Body of pancreas (tissue), 4 donors: Measurements from ENCODE around the gene P2RX4. TPM values are rescaled to one million over a fixed set of nuclear protein-coding genes. Genes with fewer than 3 reads are reported as not detected.
"Not testable (repeated sequence)": the region's sequence is repeated elsewhere in the genome, so short reads cannot be mapped to it uniquely, and the experiment has no call there.

Experiments used
- ATAC-seq: fragments of 150-250 bp; one replicate; pipeline ENCODE4 v1.9.1; 2016
- DNase-seq, 4 donors: peaks; one replicate each; pipeline ENCODE4 v3.0.0-alpha.2; 2019
- H3K27ac ChIP-seq, 4 donors: fragments of 200-600 bp; sonication (generic); 1 replicate in 3 of 4; 2 replicates in 1 of 4; pipeline versions ENCODE4 v1.5.1 to v1.6.1; 2016 to 2019; ENCODE audit warnings: mild to moderate bottlenecking in 1 of 4, mixed read lengths in 1 of 4, moderate library complexity in 1 of 4
- H3K27me3 ChIP-seq, 2 donors: fragments of 200-600 bp; sonication (generic); one replicate each; pipeline ENCODE4 v1.6.0; 2016; ENCODE audit warnings: mild to moderate bottlenecking in 1 of 2
- H3K36me3 ChIP-seq, 2 donors: fragments of 200-600 bp; sonication (generic); replicated peaks in 1 of 2; 2 replicates each; pipeline ENCODE4 v1.5.1; 2016; ENCODE audit warnings: low read depth in 2 of 2; ENCODE audit not compliant: insufficient read depth in 1 of 2
- H3K4me1 ChIP-seq: fragments of 200-600 bp; sonication (generic); one replicate; pipeline ENCODE4 v1.6.0; 2016
- H3K4me3 ChIP-seq, 2 donors: fragments of 200-600 bp; sonication (generic); 1 replicate in 1 of 2; 2 replicates in 1 of 2; pipeline ENCODE4 v1.5.1; 2016 to 2019
- H3K9me3 ChIP-seq, 3 donors: fragments of 200-600 bp; sonication (generic); 1 replicate in 2 of 3; 2 replicates in 1 of 3; pipeline ENCODE4 v1.5.1; 2016
- CTCF ChIP-seq, 7 experiments: fragments of 450-650 bp in 4 of 7; fragments of 200-600 bp in 3 of 7; sonication (generic) in 3 of 7; IDR thresholded peaks; one replicate each; pipeline ENCODE4 v1.5.1; 2016 to 2019; ENCODE audit warnings: antibody characterized with exemption in 7 of 7
- POLR2A ChIP-seq, 3 donors: fragments of 450-650 bp; IDR thresholded peaks; one replicate each; pipeline ENCODE4 v1.6.1; 2016; ENCODE audit warnings: antibody characterized with exemption in 3 of 3, mild to moderate bottlenecking in 2 of 3
- WGBS, 2 donors: methylation state at CpG; one replicate each; pipeline ENCODE4 v1.1.5; 2017; 5-methylcytosine and 5-hydroxymethylcytosine counted together
- intact Hi-C: fragments of 100-400 bp; cut with DNase I; formaldehyde crosslinking; loops from one replicate; pipeline ENCODE4 v1.15.1; 2023
- total RNA-seq, 2 donors: library from RNA; depleted of rRNA; stranded (reverse); fragments of >200 nt; gene quantifications; one replicate each; pipeline ENCODE4 v1.1.0, GENCODE V29; 2016

The P2RX4 gene
- total RNA-seq, 2 donors from 2014 or later = 50.1 to 58.1 TPM

- Histone ChIP-seq H3K4me1 (peaks cover 28% of the 10 kb centered on the region), H3K4me3 (no peak overlapping the region), H3K27me3 (no peaks in the 10 kb centered on the region), H3K27ac (peak overlapping the region; percentile 86 to 89 (median 86)), H3K9me3 (no peaks in the 10 kb centered on the region), H3K36me3 (no peaks in the 10 kb centered on the region)
- WGBS, 2 donors = 87 to 92% methylated on average over 8 of the region's 8 CpGs
- intact Hi-C loops = no loop called here
- DNase-seq = no peak
- TF ChIP-seq POLR2A (IDR thresholded peaks at IDR 0.05) = no peak
- TF ChIP-seq CTCF (IDR thresholded peaks at IDR 0.05) = no peak
- ATAC-seq = no peak
Measured at GRCh38 chr12:121226399-121226798, 16.5 kb downstream of the P2RX4 start.

- DNase-seq, intact Hi-C loops, H3K27me3 ChIP-seq, H3K36me3 ChIP-seq, H3K4me3 ChIP-seq, H3K9me3 ChIP-seq, ATAC-seq: not testable (repeated sequence)
- Histone ChIP-seq H3K27ac (peak overlapping the region; percentile 86 to 89 (median 86)), H3K4me1 (peaks cover 28% of the 10 kb centered on the region)
- WGBS, 2 donors = 92 to 93% methylated on average over 5 to 8 of the region's 8 CpGs
Measured at GRCh38 chr12:121226871-121227270, 16.9 kb downstream of the P2RX4 start.

- H3K27ac ChIP-seq = peak overlapping the region; percentile 86 to 89 (median 86)
- intact Hi-C loops = no loop called here
Measured at GRCh38 chr12:121227294-121227693, 17.4 kb downstream of the P2RX4 start.

GRCh38 chr12:121228919-121229665 is 19.2 kb downstream of the P2RX4 start:
- Histone ChIP-seq H3K27ac (peak overlapping the region in 1 of 4 donors; percentile 24), H3K4me3 (no peak overlapping the region), H3K36me3 (peaks cover 0 to 11% of the 10 kb centered on the region in 2 donors), H3K27me3 (no peaks in the 10 kb centered on the region), H3K9me3 (no peaks in the 10 kb centered on the region), H3K4me1 (peaks cover 28% of the 10 kb centered on the region)
- TF ChIP-seq POLR2A (IDR thresholded peaks at IDR 0.05) (no peak), CTCF (IDR thresholded peaks at IDR 0.05) (no peak)
- no peak for DNase-seq
- ATAC-seq = no peak
- 93 to 98% methylated on average over 8 to 23 of the region's 24 CpGs for WGBS, 2 donors
- intact Hi-C loops = no loop called here

More at GRCh38 chr12:121227294-121227693, 17.4 kb downstream of the P2RX4 start:
- Histone ChIP-seq H3K4me3 (no peak overlapping the region), H3K9me3 (no peaks in the 10 kb centered on the region), H3K36me3 (no peaks in the 10 kb centered on the region), H3K4me1 (peaks cover 28% of the 10 kb centered on the region), H3K27me3 (no peaks in the 10 kb centered on the region)
- 14 to 32% methylated on average over 2 to 9 of the region's 9 CpGs for WGBS, 2 donors
- DNase-seq = peak; percentile 88 to 93 (median 92)
- peak; percentile 93 for ATAC-seq
- TF ChIP-seq CTCF (IDR thresholded peaks at IDR 0.05) = peak in 4 of 7 experiments; percentile 28 to 40 (median 34)
- TF ChIP-seq POLR2A (IDR thresholded peaks at IDR 0.05) = peak in 1 of 3 donors; percentile 29

GRCh38 chr12:121229826-121230537 is 20.1 kb downstream of the P2RX4 start:
- H3K9me3 ChIP-seq, H3K27me3 ChIP-seq, H3K4me3 ChIP-seq, intact Hi-C loops: not testable (repeated sequence)
- Histone ChIP-seq H3K36me3 (peaks cover 0 to 11% of the 10 kb centered on the region in 2 donors), H3K4me1 (peaks cover 28% of the 10 kb centered on the region), H3K27ac (peak overlapping the region in 1 of 4 donors; percentile 24)
- 45 to 51% methylated on average over 18 to 19 of the region's 19 CpGs for WGBS, 2 donors
- ATAC-seq (peak; percentile 62), DNase-seq (peak; percentile 79 to 86 (median 80))
- peak; percentile 73 to 87 (median 81) for TF ChIP-seq CTCF (IDR thresholded peaks at IDR 0.05)
